GM19239 (cell line): ENCODE results near the gene MEX3A.
A peak's percentile ranks its signal among the peaks of the same experiment; 100 is the strongest.
"Not testable (repeated sequence)": the region's sequence is repeated elsewhere in the genome, so short reads cannot be mapped to it uniquely, and the experiment has no call there.

Source experiments
- DNase-seq: peaks from one replicate; pipeline ENCODE4 v3.0.0; 2011; ENCODE audit warnings: low spot score; ENCODE audit not compliant: insufficient read length
- FAIRE-seq: peaks from 2 replicates; lab custom pipeline; 2011; peaks lifted over from hg19 to GRCh38; lab: Jason Lieb, UNC

Gene MEX3A, protein sequence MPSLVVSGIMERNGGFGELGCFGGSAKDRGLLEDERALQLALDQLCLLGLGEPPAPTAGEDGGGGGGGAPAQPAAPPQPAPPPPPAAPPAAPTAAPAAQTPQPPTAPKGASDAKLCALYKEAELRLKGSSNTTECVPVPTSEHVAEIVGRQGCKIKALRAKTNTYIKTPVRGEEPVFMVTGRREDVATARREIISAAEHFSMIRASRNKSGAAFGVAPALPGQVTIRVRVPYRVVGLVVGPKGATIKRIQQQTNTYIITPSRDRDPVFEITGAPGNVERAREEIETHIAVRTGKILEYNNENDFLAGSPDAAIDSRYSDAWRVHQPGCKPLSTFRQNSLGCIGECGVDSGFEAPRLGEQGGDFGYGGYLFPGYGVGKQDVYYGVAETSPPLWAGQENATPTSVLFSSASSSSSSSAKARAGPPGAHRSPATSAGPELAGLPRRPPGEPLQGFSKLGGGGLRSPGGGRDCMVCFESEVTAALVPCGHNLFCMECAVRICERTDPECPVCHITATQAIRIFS

DNA sequence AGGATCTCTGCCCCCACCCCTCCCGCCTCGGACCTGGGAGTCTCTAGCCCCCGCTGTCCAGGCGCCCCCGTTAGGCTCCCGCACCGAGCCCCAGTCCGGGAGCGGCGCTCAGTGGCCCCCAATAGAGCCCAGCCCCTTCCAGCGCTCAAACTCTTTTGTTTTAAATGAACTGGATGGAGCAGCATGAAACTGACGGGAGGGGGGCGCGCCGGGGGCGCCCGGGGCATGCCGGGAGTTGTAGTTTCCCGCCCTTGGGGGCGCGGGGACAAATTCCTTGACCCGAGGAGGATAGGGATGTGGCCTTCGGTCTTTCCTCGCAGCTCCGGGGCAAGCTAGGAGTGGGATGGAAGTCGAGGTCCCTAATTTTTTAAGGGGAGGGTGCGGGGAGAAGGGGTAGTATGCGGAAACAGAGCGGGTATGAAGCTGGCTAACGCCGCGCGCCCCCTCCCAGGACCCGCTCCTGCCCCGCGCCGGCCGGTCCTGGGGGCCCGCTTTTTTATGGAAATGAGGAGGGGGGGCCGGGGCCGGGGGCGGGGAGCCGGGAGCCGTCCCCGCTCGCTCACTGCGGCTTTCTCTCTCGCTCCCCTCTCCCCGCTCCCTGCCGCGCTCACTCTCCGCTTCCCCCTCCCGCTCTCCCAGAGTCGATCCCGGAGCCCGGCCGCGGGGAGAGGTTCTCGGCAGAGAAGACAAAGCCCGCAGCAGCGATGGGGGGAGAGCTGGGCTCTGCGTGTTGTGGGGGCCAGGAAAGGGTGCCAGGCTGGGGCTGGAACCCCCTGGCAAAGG, at the start of gene MEX3A:
Gene MEX3A, minus strand, starts transcription at position 157 of the 783 bp plus-strand sequence. CDS start 467 bp downstream, outside the sequence.
- peak; percentile 70 for FAIRE-seq
- peak; percentile 90 for DNase-seq

DNA sequence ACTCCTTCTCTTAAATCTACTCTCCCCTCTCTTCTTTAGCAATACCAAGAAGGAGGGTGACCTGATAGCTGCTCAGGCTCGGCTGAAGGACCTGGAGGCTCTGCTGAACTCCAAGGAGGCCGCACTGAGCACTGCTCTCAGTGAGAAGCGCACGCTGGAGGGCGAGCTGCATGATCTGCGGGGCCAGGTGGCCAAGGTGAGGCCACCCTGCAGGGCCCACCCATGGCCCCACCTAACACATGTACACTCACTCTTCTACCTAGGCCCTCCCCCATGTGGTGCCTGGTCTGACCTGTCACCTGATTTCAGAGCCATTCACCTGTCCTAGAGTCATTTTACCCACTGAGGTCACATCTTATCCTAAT, 48.3 kb upstream of the MEX3A start:
- no peak for DNase-seq
- FAIRE-seq: no peak

DNA sequence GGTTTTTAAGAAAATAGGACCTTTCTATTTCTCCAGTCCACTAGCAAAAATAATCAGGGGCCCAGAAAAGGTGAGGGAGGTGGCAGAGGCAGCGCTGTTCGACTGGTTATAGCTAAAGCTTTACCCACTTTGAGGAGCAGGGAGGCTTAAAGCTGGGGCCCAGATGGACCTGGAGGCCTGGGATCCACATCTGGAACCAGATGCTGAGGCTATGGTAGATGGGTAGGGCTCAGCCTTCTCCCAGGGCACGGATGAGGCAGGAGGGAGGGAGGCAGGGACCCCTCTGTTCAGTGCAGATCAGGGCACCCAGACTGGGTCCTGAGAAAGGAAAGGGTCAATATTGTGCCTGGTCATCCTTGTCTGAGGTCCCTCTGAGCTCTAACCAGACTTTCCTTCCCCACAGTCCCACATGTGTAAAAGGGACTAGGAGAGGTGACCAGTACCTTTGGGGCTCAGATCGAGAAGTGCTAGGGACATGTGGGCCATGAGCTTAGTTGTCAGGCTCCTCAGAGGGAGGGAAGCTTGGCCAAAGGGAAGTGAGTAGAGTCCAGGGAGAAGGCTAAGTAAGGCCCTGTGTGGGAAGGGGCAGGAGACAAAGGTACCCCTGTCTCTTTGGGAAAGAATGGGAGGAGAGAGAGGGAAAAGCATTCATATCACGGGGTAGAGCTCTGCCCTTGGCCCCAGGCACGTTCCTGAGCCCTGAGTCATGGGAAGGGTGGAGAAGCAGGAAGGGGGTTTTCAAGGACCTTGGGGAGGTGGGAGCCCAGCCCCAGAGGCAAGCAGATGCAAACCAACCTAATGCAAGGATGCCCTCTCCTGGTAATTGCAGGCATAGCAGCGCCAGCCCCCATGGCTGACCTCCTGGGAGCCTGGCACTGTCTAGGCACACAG, 47.7 kb upstream of the MEX3A start:
- DNase-seq (peak; percentile 74), FAIRE-seq (peak; percentile 90)

DNA sequence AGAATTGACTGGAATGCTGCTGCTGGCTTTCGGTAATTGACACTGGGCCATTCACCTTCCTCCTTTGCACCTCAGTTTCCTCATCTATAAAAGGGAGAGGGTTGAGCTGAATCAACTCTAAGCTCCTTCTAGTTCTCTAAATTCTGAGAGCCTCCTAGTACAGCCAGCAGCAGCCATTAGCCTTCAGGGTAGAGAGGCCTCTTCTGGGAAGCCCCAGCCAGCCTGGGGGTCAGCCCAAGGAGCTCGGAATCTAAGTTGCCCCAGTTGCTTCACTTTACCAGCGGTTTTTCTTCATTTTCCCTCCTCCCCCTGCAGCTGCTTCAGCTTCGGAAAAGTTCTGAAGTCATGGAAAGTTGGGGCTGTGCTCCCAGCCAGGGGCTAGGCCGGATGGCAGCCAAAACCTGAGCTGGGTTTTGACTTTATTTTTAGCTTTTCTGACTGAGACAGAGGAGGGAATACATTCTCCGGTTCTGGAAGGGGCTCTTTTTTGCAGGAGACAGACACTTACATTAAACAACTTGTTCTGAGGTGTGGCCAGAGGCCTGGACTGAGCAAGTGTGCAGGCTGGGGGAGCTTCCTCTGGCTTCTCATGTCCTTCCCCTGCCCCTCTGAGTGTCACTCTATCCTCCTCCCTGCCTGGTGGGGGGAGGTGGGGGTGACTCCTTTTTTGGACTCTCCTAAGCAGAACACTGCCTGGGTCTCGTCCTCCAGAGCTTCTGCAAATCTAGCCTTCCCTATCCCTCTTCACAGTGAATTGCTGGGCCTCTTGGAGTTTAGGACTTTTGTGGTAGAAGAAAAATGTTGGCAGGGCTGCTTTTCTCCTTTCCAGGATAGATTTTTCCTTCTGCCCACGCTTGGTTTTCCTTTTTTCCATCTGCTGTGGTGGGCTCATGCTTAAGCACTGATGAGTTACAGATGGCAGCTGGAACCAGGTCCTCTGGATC, 46.7 kb upstream of the MEX3A start:
- FAIRE-seq (no peak), DNase-seq (no peak)

DNA sequence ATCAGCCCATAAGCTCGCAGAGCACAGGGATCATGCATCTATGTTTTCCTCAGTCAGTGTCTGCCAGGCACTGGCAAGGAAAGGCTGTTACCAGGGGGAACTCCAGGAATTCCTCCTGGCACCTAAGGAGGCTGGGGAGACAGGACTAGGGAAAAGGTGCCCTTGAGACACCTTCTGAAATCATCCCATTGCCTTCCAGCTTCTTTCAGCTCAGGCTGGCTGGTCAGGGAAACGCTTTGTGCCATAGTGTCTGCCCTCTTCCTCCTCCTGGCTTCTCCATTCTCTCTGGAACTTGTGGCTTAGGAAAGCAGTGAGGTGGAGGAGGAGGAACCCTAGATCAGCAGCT, 46.0 kb upstream of the MEX3A start:
- FAIRE-seq: no peak
- no peak for DNase-seq

DNA sequence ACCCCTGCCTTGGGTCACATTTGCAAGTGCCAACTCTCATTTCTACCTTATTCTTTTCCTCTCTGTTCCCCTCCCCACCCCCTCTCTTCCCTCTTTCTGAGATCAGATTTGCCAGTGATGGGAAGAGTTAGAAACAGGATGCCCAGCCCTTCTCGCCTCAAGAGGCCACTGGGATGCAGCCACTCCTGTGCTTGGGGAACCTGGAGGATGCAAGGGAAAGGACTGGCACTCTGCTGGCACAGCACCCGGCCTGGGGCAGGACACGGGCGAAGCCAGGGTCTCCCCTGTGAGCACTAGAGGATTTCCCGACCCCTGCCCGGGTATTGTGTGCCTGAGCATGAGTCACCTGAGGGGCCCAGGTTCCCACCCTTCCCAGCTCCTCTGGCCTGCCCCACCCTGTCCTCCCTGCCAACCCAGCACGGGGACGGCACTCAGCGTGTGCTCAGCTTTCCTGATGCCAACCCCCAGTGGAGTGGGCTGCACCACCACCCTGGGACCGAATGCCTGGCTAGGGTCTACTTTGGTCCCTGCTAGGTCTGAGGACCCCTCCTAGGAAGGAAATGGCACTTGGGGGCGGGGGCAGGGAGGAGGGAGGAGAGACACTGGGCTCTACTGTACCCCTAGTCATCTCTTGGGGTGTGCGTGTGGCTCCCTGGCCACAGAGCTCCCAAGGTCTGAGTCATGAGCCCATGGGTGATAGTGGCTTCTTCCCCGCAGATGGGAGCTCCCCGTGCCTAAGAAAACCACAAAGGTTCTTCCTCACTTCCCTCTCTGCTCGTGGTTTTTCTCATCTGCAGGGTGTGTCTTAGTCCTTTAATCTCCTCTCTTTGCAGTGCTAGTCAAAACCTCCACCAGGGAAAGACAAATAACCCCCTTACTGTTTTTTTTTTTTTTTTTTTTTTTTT, 44.6 kb upstream of the MEX3A start:
- peak; percentile 75 for FAIRE-seq
- no peak for DNase-seq

DNA sequence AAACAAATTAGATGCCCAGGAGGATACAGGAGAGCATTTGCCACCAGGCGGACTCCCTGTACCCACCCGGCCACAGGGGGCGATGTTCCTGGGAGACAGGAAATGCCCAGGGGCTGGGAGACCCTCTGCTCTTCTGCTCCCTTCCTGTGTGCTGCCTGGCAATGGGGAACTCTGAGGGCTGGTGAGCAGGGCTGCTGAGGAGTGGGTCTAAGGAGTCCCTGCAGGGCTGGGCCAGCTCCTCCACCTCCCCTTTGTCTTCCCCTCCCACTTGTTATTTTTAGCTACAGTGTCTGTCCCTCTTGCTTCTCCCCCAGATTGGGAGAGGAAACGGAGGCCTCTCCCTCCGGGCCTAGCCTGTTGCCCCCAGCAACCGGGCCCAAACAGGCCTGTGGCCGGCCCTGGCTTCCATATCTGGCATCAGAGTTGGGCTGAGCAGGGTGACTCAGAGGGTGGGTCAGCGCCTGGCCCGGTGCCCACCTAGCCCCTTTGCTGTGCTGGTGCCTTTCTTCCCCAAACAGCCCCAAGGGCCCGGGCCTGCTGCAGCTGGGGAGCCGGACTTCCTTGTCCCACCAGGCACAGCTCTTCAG, 43.9 kb upstream of the MEX3A start:
- DNase-seq (no peak), FAIRE-seq (no peak)

DNA sequence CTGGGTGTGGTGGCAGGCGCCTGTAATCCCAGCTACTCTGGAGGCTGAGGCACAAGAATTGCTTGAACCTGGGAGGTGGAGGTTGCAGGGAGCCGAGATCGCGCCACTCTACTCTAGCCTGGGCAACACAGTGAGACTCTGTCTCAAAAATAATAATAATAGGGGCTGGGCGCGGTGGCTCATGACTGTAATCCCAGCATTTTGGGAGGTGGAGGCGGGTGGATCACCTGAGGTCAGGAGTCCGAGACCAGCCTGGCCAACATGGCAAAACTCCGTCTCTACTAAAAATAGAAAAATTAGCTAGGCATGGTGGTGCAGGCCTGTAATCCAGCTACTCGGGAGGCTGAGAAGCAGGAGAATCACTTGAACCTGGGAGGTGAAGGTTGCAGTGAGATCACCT, 43.3 kb upstream of the MEX3A start:
- DNase-seq, FAIRE-seq: not testable (repeated sequence)

DNA sequence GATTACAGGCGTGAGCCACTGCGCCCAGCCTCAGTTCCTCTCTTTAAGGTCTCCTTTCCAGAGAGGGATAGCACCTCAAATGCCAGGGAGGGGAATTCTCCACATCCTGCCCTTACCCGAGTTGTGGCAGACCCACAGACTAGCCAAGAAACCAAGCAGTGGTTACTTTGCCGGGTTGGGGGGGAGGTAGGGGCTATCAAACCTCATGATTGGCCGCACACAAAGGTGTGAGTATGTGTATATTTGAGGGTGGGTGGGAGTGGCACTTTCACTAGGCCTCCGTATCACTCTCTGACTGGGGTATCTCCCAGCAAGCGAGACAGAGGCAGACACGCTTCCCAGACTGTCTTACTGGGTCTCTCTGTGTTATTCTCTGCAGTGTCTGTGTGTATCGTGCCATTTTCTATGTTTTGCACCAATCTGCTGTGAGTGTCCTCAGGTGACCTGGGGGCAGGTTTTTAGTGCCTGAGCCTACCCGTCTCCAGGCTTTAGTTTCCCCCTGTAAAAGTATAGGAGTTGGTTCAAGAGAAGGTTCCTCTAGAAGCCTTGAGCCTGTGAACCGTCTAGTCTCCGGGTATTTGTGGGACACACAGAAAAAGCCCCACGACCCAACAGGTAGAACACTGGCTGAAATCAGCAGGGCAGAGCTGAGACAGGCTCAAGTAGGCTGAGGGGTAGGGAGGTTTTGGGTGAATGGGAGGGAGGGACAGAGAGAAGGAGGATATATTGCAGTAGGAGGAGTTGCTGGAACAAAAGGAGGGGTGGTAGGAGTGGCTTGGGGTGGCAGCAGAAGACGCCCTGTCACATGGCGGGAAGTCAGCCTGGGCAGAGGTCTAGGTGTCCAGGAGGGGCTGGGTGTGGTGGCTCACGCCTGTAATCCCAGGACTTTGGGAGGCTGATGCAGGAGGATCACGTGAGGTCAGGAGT, 42.6 kb upstream of the MEX3A start:
- no peak for FAIRE-seq

DNA sequence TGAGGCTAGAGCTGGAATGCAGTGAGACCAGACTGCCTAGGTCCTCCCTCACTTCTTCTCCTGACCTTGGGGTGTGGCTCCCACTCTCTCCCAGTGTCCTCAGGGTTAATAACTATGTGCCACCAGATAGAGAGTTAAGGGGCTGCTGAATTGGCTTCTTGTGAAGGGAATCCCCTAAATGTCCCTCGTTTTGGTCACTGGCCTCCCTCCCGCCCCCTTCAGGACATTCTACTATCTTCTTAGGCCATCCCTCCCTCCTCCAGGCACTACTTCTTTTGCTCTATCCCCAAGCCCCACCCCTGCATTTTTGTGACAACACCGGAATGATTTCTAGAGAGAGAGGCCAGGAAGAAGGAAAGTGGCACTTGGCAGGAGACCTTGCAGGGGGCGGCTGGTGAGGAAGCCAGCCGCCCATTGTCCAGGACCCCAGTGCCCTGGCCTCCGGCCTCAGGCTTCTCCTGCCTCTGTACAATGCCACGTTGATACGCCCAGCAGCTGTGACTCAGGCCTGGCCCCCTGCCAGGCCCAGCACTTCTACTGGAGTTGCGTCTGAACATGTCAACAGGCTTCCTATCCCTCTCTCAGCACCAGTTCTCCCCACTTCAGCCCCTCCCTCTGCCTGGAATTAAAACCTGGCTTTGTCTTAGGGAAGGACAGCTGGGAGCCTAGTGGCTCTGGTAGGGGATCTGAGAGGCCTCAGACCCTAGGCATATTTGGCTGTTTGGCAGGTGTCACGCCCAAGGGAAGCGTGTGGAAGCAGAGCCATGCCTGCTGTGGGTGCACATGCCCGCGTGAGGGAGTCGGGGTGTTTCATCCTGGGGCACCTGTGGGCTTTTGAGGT, 41.3 kb upstream of the MEX3A start:
- FAIRE-seq (no peak), DNase-seq (no peak)

More for the DNA sequence above, 42.6 kb upstream of the MEX3A start:
- DNase-seq: no peak

DNA sequence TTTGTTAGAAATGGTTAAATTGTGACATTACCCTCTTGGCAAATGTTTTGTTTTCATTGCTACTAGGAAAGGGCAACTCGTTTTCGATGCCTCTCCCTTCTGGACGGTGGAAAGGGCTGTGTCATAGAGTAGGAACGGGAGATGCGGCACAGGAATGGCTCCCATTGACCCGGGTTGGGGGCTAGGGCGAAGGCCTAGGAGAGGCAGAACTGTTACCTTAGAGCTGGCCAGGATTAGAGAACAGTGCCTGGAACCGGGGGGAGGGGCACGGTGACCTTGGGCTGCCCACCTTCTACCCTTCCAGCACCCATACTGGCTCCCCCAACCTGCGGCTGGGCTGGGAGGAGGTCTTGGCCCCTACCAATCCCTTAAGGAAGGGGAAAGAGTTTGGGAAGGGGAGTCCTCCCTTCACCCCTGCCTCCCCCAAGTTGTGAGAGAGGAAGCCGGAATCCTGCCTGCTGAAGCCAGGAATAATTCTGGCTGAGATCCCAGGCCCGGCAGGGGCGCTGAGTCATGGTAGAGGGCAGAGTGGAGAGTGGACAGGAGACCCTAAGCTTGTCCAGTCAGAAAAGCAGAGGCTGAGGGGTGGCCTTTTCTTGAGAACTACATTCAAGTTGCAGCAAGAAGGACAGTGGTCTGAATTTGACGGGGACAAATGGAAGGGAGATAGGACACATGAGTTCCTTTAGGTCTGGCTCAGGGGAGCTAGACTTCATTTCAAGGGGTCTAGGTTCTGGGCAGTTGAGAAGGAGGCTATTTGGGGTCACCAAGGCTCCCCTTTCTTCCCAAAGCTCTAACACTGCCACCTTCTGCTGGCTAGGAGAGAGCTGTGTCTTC, 40.5 kb upstream of the MEX3A start:
- DNase-seq: no peak

DNA sequence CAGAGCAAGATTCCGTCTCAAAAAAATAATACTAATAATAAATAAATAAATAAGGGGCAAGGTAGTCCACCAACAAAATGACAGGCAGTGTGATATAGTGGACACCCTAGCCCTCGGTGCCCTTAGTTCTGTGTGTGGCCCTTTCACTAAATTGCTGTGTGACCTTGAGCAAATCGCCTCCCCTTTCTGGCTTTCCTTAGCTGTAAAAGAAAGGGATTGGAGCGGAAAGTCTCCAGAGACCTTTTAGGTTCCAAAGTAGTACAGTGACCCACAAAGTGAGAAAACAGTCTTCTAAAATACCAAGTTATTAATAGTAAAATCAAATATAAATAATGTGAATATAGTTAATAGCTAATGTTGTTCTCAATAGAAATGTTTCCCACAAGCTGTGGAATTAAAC, 39.8 kb upstream of the MEX3A start:
- DNase-seq (no peak), FAIRE-seq (no peak)

More for the DNA sequence above, 40.5 kb upstream of the MEX3A start:
- FAIRE-seq: no peak

DNA sequence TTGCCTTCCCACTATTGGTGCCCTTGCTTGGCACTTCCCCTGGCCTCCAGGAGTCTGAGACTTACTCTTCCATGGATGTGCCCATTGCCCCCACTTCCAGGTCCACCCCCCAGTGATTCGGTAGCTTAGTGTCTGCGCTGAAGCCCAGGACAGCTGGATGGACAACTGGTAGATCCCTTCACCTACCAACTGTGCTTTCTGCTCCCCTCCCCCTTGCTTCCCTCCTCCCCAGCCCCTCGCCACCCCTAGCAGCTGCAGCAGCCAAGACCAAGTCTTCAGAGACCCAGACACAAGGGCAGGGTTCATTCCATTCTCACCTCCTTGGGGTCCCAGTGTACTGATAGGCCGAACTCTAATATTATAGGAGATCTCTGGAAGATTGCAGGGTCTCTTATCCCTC, 39.2 kb upstream of the MEX3A start:
- FAIRE-seq: no peak
- no peak for DNase-seq

DNA sequence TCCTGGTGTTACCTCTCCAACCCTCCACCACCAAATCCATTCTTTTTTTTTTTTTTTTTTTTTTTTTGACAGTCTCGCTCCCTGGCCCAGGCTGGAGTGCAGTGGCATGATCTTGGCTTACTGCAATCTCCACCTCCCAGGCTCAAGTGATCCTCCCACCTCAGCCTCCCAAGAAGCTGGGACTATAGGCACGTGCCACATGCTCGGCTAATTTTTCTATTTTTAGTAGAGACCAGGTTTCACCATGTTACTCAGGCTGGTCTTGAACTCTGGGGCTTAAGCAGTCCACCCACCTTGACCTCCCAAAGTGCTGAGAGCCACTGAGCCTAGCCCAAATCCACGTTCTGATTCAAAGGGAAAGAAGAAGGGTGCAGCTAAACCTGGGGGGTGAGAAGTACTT, 38.7 kb upstream of the MEX3A start:
- FAIRE-seq, DNase-seq: not testable (repeated sequence)

DNA sequence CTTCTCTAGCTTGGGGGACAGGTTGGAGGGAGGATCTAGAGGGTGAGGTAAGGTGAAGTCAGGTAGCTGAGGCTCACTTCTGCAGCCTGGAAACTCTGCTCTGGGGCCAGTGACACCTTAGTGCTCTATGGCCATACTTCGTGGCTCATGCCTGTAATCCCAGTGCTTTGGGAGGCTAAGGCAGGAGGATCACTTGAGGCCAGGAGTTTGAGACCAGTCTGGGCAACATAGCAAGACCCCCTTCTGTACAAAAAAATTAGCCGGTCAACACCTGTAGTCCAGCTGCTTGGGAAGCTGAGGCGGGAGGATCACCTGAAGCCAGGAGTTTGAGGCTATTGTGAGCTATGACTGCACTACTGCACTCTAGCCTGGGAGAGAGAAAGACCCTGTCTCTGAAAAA, 38.1 kb upstream of the MEX3A start:
- DNase-seq (no peak), FAIRE-seq (no peak)
